Kidney (tissue), 14 donors: Measurements from ENCODE around the gene BRI3. TPM values are rescaled to one million over a fixed set of nuclear protein-coding genes. Genes with fewer than 3 reads are reported as not detected.

Source experiments
- DNase-seq, 5 donors: peaks; one replicate each; pipeline ENCODE4 v3.0.0-alpha.2; 2013 to 2020
- FAIRE-seq: peaks from 2 replicates; lab custom pipeline; 2012; peaks lifted over from hg19 to GRCh38; lab: Jason Lieb, UNC
- H3K27ac ChIP-seq, 2 donors: one replicate each; pipeline ENCODE4 v1.7.0; 2013; ENCODE audit warnings: low read depth in 2 of 2, low read length in 2 of 2, inconsistent platforms in 1 of 2
- H3K27me3 ChIP-seq: one replicate; pipeline ENCODE4 v1.7.1; 2013; ENCODE audit warnings: low read length, inconsistent platforms; ENCODE audit not compliant: control insufficient read depth, insufficient read depth
- H3K36me3 ChIP-seq, 3 donors: one replicate each; pipeline versions ENCODE4 v1.7.0 to v1.7.1; 2013; ENCODE audit warnings: low read length in 3 of 3, control low read depth in 1 of 3, inconsistent platforms in 1 of 3; ENCODE audit not compliant: insufficient read depth in 3 of 3, control insufficient read depth in 2 of 3
- H3K4me1 ChIP-seq, 3 donors: one replicate each; pipeline versions ENCODE4 v1.7.0 to v1.7.1; 2013; ENCODE audit warnings: low read length in 3 of 3, inconsistent platforms in 1 of 3, low read depth in 1 of 3; ENCODE audit not compliant: control insufficient read depth in 2 of 3, insufficient read depth in 2 of 3
- H3K4me3 ChIP-seq, 3 donors: one replicate each; pipeline versions ENCODE4 v1.7.0 to v1.8.1; 2013; ENCODE audit warnings: low read length in 3 of 3, control low read depth in 1 of 3, inconsistent platforms in 1 of 3
- H3K9ac ChIP-seq, 3 donors: one replicate each; pipeline versions ENCODE4 v1.7.0 to v1.7.1; 2013; ENCODE audit warnings: low read length in 3 of 3, control low read depth in 1 of 3, inconsistent platforms in 1 of 3
- H3K9me3 ChIP-seq, 3 donors: one replicate each; pipeline versions ENCODE4 v1.7.0 to v1.7.1; 2013; ENCODE audit warnings: low read length in 3 of 3, control low read depth in 1 of 3, inconsistent platforms in 1 of 3; ENCODE audit not compliant: control insufficient read depth in 2 of 3, insufficient read depth in 1 of 3
- CTCF ChIP-seq: IDR thresholded peaks from 3 replicates; pipeline ENCODE4 v1.5.1; 2012; ENCODE audit warnings: mild to moderate bottlenecking, moderate library complexity, borderline replicate concordance; ENCODE audit not compliant: insufficient read depth; ENCODE audit errors: extremely low read depth
- intact Hi-C: fragments of 100-400 bp; cut with DNase I; formaldehyde crosslinking; loops from one replicate; pipeline ENCODE4 v1.11.1; 2022
- polyA plus RNA-seq: library from polyadenylated mRNA; stranded (reverse); fragments of 350-450 nt; fragmentation: Illumina TruSeq; extraction: RNeasy Lipid Tissue Mini Kit (QIAGEN cat#74804); gene quantifications from one replicate; pipeline ENCODE4 v1.2.3, GENCODE V29; 2014; ENCODE audit warnings: low read depth, low replicate concordance; ENCODE audit not compliant: insufficient read depth
- total RNA-seq: library from RNA; stranded (reverse); fragmentation: NEBNext Ultra II Directional; extraction: Animal tissue kit (Norgen Biotek cat#: 25700); gene quantifications from one replicate; pipeline ENCODE4 v1.2.1, GENCODE V29; 2021
- donor health status: control.
- donor health status: control.
- donor health status: control.
- donor health status: control.
- donor health status: control.
- donor health status: DM: yes; HTN: yes; CAD: no.
- donor health status: Normal renal cell carcinoma (clear cell type).

Gene BRI3
- total and polyA plus RNA-seq, 2 donors from 2014 or later = 192 to 240 TPM

GRCh38 chr7:98233219-98234070 is 48.0 kb upstream of the BRI3 start:
- Histone ChIP-seq H3K27me3 (no peaks in the 10 kb centered on the region), H3K27ac (no peak overlapping the region), H3K4me1 (no peaks in the 10 kb centered on the region), H3K9me3 (no peaks in the 10 kb centered on the region), H3K36me3 (peaks cover 0 to 3% (median 0%) of the 10 kb centered on the region in 3 donors), H3K9ac (no peak overlapping the region), H3K4me3 (no peak overlapping the region)
- TF ChIP-seq CTCF = no peak
- DNase-seq (no peak), FAIRE-seq (no peak)
- intact Hi-C loops = no loop called here

- Histone ChIP-seq H3K9ac (no peak overlapping the region), H3K4me3 (no peak overlapping the region), H3K4me1 (no peaks in the 10 kb centered on the region), H3K27me3 (no peaks in the 10 kb centered on the region), H3K27ac (no peak overlapping the region), H3K9me3 (no peaks in the 10 kb centered on the region), H3K36me3 (peaks cover 0 to 3% (median 0%) of the 10 kb centered on the region in 3 donors)
- FAIRE-seq = no peak
- no peak for DNase-seq
- no peak for TF ChIP-seq CTCF
- intact Hi-C loops = no loop called here
Measured at GRCh38 chr7:98234429-98235147, 46.9 kb upstream of the BRI3 start.

GRCh38 chr7:98235901-98236300 is 45.6 kb upstream of the BRI3 start:
- no peak for TF ChIP-seq CTCF
- no peak for DNase-seq
- Histone ChIP-seq H3K4me1 (no peaks in the 10 kb centered on the region), H3K9ac (no peak overlapping the region), H3K36me3 (peaks cover 0 to 6% (median 0%) of the 10 kb centered on the region in 3 donors), H3K27me3 (no peaks in the 10 kb centered on the region), H3K4me3 (no peak overlapping the region), H3K9me3 (no peaks in the 10 kb centered on the region), H3K27ac (no peak overlapping the region)
- intact Hi-C loops = no loop called here
- FAIRE-seq = no peak
